SK-N-SH treated with all-trans-retinoic acid at 6 μM for 48 hours (cell line): ENCODE results near the gene GFRA1.

Source experiments
- ATAC-seq: fragments of 200-7000 bp; cut with Tn5 transposase; 3 replicates; pipeline ENCODE4 v1.9.1; 2020; ENCODE audit warnings: mild to moderate bottlenecking, moderate library complexity
- ARNTL ChIP-seq: fragments of 450-650 bp; formaldehyde crosslinking; IDR thresholded peaks from 2 replicates; pipeline ENCODE4 v1.5.0; 2020; ENCODE audit warnings: low read depth, mild to moderate bottlenecking, moderate library complexity, borderline replicate concordance
- BACH2 ChIP-seq: fragments of 250-450 bp; sonication (Bioruptor Pico); IDR thresholded peaks from 2 replicates; pipeline ENCODE4 v1.9.0; 2021; ENCODE audit warnings: mild to moderate bottlenecking, borderline replicate concordance
- CREB5 ChIP-seq: fragments of 250-450 bp; sonication (Bioruptor Pico); IDR thresholded peaks from 2 replicates; pipeline ENCODE4 v1.5.1; 2020; ENCODE audit warnings: low read depth, mild to moderate bottlenecking, moderate library complexity
- CSDC2 ChIP-seq: fragments of 250-450 bp; sonication (Bioruptor Pico); IDR thresholded peaks from 2 replicates; pipeline ENCODE4 v1.5.0; 2020; ENCODE audit warnings: mild to moderate bottlenecking, moderate library complexity
- ESRRG ChIP-seq: fragments of 250-450 bp; sonication (Bioruptor Pico); IDR thresholded peaks from 2 replicates; pipeline ENCODE4 v1.6.1; 2021; ENCODE audit warnings: mild to moderate bottlenecking
- GLIS3 ChIP-seq: fragments of 250-450 bp; sonication (Bioruptor Pico); IDR thresholded peaks from 2 replicates; pipeline ENCODE4 v1.5.0; 2020; ENCODE audit warnings: mild to moderate bottlenecking, moderate library complexity
- ISL1 ChIP-seq: fragments of 250-450 bp; sonication (Bioruptor Pico); IDR thresholded peaks from 2 replicates; pipeline ENCODE4 v2.1.2; 2022; ENCODE audit warnings: mild to moderate bottlenecking, moderate library complexity
- OSR1 ChIP-seq: fragments of 250-450 bp; sonication (Bioruptor Pico); IDR thresholded peaks from 2 replicates; pipeline ENCODE4 v1.8.0; 2022; ENCODE audit warnings: moderate library complexity, mild to moderate bottlenecking, inconsistent platforms
- PPARA ChIP-seq: fragments of 250-450 bp; sonication (Bioruptor Pico); IDR thresholded peaks from 2 replicates; pipeline ENCODE4 v1.5.0; 2020; ENCODE audit warnings: mild to moderate bottlenecking, borderline replicate concordance
- RARB ChIP-seq: fragments of 250-450 bp; sonication (Bioruptor Pico); IDR thresholded peaks from 2 replicates; pipeline ENCODE4 v1.8.0; 2021; ENCODE audit warnings: mild to moderate bottlenecking, moderate library complexity
- SNAI2 ChIP-seq: fragments of 250-450 bp; sonication (Bioruptor Pico); IDR thresholded peaks from 2 replicates; pipeline ENCODE4 v1.5.0; 2020; ENCODE audit warnings: mild to moderate bottlenecking, moderate library complexity
- TCF4 ChIP-seq: fragments of 250-450 bp; sonication (Bioruptor Pico); IDR thresholded peaks from 2 replicates; pipeline ENCODE4 v1.8.0; 2021; ENCODE audit warnings: mild to moderate bottlenecking, moderate library complexity, borderline replicate concordance
- TOX ChIP-seq: fragments of 250-450 bp; sonication (Bioruptor Pico); IDR thresholded peaks from 2 replicates; pipeline ENCODE4 v1.8.0; 2021; ENCODE audit warnings: mild to moderate bottlenecking, moderate library complexity, borderline replicate concordance
- ZC3H10 ChIP-seq: fragments of 250-450 bp; sonication (Bioruptor Pico); IDR thresholded peaks from 2 replicates; pipeline ENCODE4 v1.5.1; 2021; ENCODE audit warnings: mild to moderate bottlenecking, moderate library complexity
- ZFP3 ChIP-seq: fragments of 250-450 bp; sonication (Bioruptor Pico); IDR thresholded peaks from 2 replicates; pipeline ENCODE4 v1.5.0; 2020; ENCODE audit warnings: mild to moderate bottlenecking, moderate library complexity
- ZFP30 ChIP-seq: fragments of 450-650 bp; formaldehyde crosslinking; IDR thresholded peaks from 2 replicates; pipeline ENCODE4 v1.5.0; 2022; ENCODE audit warnings: mild to moderate bottlenecking, moderate library complexity
- ZNF565 ChIP-seq: fragments of 450-650 bp; formaldehyde crosslinking; conservative IDR thresholded peaks from 2 replicates; pipeline ENCODE4 v1.5.0; 2020; ENCODE audit warnings: low read depth, mild to moderate bottlenecking, moderate library complexity
- ZNF70 ChIP-seq: fragments of 450-650 bp; formaldehyde crosslinking; IDR thresholded peaks from 2 replicates; pipeline ENCODE4 v1.5.0; 2020; ENCODE audit warnings: mild to moderate bottlenecking, moderate library complexity
- ZNF8 ChIP-seq: fragments of 450-650 bp; formaldehyde crosslinking; IDR thresholded peaks from 2 replicates; pipeline ENCODE4 v1.5.0; 2020; ENCODE audit warnings: mild to moderate bottlenecking, moderate library complexity
- TF ChIP-seq, protein P1 (sequence below): fragments of 250-450 bp; sonication (Bioruptor Pico); IDR thresholded peaks from 2 replicates; pipeline ENCODE4 v1.5.1; 2021; ENCODE audit warnings: mild to moderate bottlenecking, moderate library complexity
- TF ChIP-seq, protein P2 (sequence below): fragments of 250-450 bp; sonication (Bioruptor Pico); IDR thresholded peaks from 2 replicates; pipeline ENCODE4 v1.5.0; 2020; ENCODE audit warnings: mild to moderate bottlenecking, moderate library complexity
- TF ChIP-seq, protein P3 (sequence below): fragments of 250-450 bp; sonication (Bioruptor Pico); IDR thresholded peaks from 2 replicates; pipeline ENCODE4 v1.8.0; 2020; ENCODE audit warnings: mild to moderate bottlenecking, moderate library complexity, borderline replicate concordance
- TF ChIP-seq, protein P4 (sequence below): fragments of 250-450 bp; sonication (Bioruptor Pico); IDR thresholded peaks from 2 replicates; pipeline ENCODE4 v1.8.0; 2021; ENCODE audit warnings: low read depth, mild to moderate bottlenecking, moderate library complexity, borderline replicate concordance

GFRA1 gene

DNA sequence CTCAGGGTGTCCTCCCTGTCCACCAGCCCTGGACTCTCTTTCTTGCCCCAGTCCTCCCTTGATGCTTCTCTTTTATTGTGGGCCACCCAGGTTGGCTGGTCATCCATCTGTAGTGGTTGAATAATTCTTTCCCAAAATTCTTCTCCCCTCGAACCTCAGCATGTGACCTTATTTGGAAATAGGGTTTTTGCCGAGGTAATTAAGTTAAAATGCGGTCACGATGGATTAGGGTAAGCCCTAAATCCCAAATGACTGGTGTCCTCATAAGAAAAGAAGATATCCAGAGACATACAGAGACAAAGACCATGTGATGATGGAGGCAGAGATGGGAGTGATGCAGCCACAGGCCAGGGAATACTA lies 74.3 kb downstream of the GFRA1 start:
- no peak for ATAC-seq
- TF ChIP-seq BACH2 (CRISPR knock-in tag), result no peak
- no peak for TF ChIP-seq ZFP30 (CRISPR knock-in tag)

GRCh38 chr10:116197946-116198675 lies 74.9 kb downstream of the GFRA1 start:
- TF ChIP-seq ARNTL (no peak), CSDC2 (no peak), RARB (no peak), ZC3H10 (CRISPR knock-in tag) (no peak), CREB5 (CRISPR knock-in tag) (no peak), OSR1 (CRISPR knock-in tag) (no peak), ZNF565 (CRISPR knock-in tag) (no peak), PPARA (CRISPR knock-in tag) (no peak), ZNF70 (no peak), TOX (CRISPR knock-in tag) (no peak)
- TF ChIP-seq, protein P1, sequence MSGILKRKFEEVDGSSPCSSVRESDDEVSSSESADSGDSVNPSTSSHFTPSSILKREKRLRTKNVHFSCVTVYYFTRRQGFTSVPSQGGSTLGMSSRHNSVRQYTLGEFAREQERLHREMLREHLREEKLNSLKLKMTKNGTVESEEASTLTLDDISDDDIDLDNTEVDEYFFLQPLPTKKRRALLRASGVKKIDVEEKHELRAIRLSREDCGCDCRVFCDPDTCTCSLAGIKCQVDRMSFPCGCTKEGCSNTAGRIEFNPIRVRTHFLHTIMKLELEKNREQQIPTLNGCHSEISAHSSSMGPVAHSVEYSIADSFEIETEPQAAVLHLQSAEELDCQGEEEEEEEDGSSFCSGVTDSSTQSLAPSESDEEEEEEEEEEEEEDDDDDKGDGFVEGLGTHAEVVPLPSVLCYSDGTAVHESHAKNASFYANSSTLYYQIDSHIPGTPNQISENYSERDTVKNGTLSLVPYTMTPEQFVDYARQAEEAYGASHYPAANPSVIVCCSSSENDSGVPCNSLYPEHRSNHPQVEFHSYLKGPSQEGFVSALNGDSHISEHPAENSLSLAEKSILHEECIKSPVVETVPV (CRISPR knock-in tag), result no peak
- ATAC-seq, result no peak

DNA sequence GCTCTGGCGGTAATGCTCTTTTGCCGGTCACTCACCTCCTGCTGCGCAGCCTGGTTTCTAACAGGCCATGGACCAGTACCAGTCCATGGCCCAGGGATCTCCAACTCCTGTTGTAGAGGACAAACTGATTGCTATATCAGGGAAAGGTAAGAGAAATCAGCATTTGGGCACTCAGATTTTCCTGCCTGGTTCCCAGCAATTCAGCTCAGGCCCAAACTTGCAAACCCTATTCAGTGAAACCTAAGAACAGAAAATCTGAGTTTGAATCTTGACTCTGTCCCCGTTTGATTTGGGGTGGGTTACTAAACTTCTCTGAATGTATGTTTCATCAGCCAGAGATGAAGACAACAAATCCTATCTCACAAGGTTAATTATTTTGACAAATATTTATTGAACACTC lies 77.4 kb downstream of the GFRA1 start:
- no peak for TF ChIP-seq TOX (CRISPR knock-in tag)
- TF ChIP-seq, protein P2, sequence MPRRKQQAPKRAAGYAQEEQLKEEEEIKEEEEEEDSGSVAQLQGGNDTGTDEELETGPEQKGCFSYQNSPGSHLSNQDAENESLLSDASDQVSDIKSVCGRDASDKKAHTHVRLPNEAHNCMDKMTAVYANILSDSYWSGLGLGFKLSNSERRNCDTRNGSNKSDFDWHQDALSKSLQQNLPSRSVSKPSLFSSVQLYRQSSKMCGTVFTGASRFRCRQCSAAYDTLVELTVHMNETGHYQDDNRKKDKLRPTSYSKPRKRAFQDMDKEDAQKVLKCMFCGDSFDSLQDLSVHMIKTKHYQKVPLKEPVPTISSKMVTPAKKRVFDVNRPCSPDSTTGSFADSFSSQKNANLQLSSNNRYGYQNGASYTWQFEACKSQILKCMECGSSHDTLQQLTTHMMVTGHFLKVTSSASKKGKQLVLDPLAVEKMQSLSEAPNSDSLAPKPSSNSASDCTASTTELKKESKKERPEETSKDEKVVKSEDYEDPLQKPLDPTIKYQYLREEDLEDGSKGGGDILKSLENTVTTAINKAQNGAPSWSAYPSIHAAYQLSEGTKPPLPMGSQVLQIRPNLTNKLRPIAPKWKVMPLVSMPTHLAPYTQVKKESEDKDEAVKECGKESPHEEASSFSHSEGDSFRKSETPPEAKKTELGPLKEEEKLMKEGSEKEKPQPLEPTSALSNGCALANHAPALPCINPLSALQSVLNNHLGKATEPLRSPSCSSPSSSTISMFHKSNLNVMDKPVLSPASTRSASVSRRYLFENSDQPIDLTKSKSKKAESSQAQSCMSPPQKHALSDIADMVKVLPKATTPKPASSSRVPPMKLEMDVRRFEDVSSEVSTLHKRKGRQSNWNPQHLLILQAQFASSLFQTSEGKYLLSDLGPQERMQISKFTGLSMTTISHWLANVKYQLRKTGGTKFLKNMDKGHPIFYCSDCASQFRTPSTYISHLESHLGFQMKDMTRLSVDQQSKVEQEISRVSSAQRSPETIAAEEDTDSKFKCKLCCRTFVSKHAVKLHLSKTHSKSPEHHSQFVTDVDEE (CRISPR knock-in tag), result no peak
- TF ChIP-seq ZFP30 (CRISPR knock-in tag), result no peak
- no peak for TF ChIP-seq ZFP3 (CRISPR knock-in tag)
- no peak for TF ChIP-seq ARNTL
- TF ChIP-seq ZNF70, result no peak
- TF ChIP-seq, protein P1 (CRISPR knock-in tag), result no peak
- TF ChIP-seq ZC3H10 (CRISPR knock-in tag), result no peak
- no peak for TF ChIP-seq TCF4 (CRISPR knock-in tag)
- TF ChIP-seq, protein P3, sequence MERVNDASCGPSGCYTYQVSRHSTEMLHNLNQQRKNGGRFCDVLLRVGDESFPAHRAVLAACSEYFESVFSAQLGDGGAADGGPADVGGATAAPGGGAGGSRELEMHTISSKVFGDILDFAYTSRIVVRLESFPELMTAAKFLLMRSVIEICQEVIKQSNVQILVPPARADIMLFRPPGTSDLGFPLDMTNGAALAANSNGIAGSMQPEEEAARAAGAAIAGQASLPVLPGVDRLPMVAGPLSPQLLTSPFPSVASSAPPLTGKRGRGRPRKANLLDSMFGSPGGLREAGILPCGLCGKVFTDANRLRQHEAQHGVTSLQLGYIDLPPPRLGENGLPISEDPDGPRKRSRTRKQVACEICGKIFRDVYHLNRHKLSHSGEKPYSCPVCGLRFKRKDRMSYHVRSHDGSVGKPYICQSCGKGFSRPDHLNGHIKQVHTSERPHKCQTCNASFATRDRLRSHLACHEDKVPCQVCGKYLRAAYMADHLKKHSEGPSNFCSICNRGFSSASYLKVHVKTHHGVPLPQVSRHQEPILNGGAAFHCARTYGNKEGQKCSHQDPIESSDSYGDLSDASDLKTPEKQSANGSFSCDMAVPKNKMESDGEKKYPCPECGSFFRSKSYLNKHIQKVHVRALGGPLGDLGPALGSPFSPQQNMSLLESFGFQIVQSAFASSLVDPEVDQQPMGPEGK, result no peak
- no peak for TF ChIP-seq CSDC2
- no peak for TF ChIP-seq GLIS3
- TF ChIP-seq ZNF8 (CRISPR knock-in tag), result no peak
- TF ChIP-seq, protein P4, sequence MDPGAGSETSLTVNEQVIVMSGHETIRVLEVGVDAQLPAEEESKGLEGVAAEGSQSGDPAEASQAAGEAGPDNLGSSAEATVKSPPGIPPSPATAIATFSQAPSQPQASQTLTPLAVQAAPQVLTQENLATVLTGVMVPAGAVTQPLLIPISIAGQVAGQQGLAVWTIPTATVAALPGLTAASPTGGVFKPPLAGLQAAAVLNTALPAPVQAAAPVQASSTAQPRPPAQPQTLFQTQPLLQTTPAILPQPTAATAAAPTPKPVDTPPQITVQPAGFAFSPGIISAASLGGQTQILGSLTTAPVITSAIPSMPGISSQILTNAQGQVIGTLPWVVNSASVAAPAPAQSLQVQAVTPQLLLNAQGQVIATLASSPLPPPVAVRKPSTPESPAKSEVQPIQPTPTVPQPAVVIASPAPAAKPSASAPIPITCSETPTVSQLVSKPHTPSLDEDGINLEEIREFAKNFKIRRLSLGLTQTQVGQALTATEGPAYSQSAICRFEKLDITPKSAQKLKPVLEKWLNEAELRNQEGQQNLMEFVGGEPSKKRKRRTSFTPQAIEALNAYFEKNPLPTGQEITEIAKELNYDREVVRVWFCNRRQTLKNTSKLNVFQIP (CRISPR knock-in tag), result no peak
- no peak for TF ChIP-seq ESRRG
- TF ChIP-seq OSR1 (CRISPR knock-in tag), result no peak
- no peak for TF ChIP-seq ISL1 (CRISPR knock-in tag)
- no peak for TF ChIP-seq BACH2 (CRISPR knock-in tag)
- TF ChIP-seq SNAI2, result no peak
- TF ChIP-seq CREB5 (CRISPR knock-in tag), result no peak
- ATAC-seq, result no peak
